Stimulated activated CD4-positive, alpha-beta T cell treated with anti-CD3 and anti-CD28 coated beads, Interleukin-15, amount 100 ng/mL, for 1 hour (primary cell): Measurements from ENCODE around the gene C14orf132.

Experiments used
- DNase-seq, 2 donors: peaks; one replicate each; pipeline ENCODE4 v3.0.0-alpha.2; 2020; ENCODE audit warnings: low read depth in 1 of 2, low spot score in 1 of 2

Gene C14orf132

DNA sequence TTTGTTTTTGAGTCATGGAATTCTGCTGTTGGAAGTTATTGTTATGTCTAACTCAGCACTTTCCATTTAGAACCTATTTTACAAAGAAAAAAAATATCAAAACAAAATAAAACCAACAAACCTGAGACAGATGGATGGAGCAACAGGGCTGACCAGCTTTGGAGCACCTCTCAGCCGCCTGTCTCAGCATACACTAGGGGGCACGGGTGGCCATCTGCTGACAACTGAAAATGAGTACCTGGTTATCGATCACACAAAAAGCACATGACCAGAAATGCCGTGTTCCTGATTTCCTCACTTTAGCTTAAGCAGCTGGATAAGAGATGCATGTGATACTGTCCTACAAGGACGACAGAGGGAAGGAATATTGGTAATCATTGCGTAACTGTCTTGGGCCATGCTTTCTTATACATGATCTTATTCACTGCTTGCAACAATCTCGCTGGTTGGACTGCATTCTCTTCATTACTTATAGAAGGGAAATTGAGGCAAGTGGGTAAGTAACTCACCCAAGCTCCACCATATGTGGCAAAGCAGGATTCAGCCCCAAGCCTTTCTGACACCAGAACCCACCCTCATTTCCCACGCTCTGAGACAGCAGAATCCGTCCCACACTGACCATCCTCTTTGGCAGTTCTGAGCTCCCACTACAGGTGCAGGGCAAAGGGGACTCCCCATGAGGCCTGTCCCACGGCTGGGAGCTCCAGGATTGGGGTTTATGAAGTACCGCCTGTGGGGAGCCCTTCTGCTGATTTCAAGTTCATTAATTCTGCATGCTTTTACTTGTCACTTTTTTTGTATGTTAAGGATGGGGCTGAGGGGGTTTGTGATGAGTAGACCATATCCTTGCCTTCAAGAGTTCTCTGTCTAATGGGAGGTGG lies 43.5 kb downstream of the C14orf132 start:
- no peak for DNase-seq

DNA sequence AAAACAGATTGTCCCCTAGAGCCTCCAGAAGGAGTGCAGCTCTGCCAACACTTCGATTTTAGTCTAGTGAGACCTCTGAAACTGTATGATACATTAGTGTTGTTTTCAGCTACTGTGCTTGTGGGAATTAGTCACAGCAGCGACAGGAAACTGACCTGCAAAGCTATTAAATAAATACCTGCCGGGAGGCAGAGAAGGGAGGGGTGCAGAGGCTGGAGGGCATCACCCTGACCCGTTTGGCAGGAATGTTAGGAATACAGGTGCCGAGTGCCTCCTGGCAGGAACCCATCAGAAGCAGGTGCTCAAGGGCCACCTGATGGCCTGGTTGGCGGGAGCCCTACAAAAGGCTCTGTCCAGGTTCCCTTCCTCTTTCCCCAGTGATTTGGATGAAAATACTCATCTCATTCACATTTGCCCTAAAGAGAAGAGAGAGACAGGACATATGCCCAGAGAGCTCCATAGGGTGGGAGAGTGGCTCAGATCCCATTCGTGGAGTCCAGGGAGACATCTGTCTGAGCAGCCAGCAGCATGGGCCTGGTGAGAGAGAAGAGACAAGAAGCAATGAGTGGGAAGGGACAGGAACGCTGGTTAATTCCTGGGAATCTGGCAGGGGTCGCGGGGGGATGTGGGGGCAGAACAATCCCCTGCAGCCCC lies 44.6 kb downstream of the C14orf132 start:
- DNase-seq = no peak

DNA sequence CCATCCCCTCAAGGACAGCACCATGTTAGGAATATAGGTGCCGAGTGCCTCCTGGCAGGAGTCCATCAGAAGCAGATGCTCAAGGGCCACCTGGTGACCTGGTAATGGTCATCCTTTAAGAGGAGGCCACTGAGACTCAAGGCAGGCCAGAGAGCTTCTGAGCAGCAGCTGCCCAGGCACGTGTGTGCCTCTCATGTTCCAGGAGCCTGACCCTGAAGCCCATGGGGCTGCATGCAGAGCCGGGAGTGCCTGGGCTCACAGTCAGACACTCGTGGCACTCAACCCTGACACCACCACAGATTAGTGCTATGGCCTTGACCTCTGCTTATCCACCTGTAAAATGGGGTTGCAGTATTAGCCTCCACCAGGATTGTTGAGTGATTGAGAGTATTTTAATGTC lies 45.6 kb downstream of the C14orf132 start:
- no peak for DNase-seq

- DNase-seq = no peak
Measured at GRCh38 chr14:96085369-96085768, 46.2 kb downstream of the C14orf132 start.

GRCh38 chr14:96086032-96086431 lies 46.9 kb downstream of the C14orf132 start:
- DNase-seq = no peak

DNA sequence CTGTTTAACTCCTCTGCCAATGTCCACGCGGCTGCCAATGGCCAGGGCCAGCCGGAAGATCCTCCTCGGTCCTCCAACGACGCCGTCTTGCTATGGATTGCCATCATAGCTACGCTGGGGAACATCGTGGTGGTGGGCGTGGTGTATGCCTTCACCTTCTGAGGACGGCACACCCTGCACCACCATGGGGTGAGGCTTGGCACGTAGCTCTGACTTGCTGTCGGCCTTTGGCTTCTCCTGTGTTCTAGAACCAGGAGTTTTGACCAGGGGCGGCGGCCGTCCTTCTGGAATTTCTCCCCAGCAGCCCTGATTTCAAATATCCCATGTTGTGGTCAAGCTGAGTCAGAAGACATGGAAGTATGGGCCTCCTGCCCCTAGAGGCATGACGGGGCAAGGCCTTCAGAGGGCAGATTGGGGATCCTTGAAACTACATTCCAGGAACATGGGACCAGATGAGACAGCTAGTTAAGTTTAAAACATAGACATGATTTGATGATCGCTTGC lies 47.5 kb downstream of the C14orf132 start:
- DNase-seq = no peak

GRCh38 chr14:96088074-96088473 lies 48.9 kb downstream of the C14orf132 start:
- DNase-seq = no peak

DNA sequence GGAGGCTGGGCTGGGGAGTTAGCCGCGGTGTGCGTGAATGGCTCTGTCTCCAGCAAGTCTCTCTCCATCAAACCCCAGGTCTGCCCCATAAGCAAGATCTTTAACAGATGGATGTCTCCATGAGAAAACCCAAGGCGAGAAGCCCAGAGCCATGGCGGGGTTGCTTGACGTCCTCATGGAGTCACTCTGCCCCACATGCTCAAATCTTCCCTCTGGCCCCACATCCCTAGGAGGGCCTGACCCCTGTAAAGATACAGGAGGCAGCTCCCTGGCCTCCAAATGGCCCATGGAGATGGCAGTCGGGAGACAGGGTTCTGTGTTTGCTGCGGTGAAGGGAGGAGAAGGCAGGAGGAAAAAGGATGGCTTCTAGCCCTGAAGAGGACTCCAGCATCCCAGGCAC lies 49.3 kb downstream of the C14orf132 start:
- no peak for DNase-seq

GRCh38 chr14:96088911-96089310 lies 49.7 kb downstream of the C14orf132 start:
- DNase-seq = no peak

- DNase-seq = no peak
Measured at GRCh38 chr14:96089401-96089800, 50.2 kb downstream of the C14orf132 start.

- no peak for DNase-seq
Measured at GRCh38 chr14:96090441-96091148, 51.4 kb downstream of the C14orf132 start.

GRCh38 chr14:96091149-96091693 lies 52.1 kb downstream of the C14orf132 start:
- DNase-seq = no peak

GRCh38 chr14:96091941-96092411 lies 52.8 kb downstream of the C14orf132 start:
- no peak for DNase-seq

- no peak for DNase-seq
Measured at GRCh38 chr14:96092936-96093335, 53.8 kb downstream of the C14orf132 start.

- no peak for DNase-seq
Measured at GRCh38 chr14:96094211-96094610, 55.0 kb downstream of the C14orf132 start.

DNA sequence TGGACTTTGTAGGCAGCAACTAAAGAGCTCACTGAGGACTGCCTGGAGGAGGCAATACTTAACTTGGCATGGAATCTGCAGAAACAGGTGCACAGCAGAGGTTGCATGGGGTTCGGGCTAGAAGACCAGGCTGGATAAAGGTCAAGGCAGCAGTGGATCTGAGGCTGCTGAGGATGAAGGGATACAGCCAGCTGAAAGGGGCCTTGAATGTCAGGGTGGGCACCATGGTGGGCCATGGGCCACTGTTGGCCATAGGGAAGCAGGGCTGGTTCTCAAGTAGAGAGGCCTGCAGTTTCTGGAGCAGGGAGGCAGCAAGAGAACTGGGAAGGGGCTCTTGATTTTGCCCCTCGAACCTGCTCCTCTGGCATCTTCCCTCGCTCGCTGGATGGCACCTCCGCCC lies 55.5 kb downstream of the C14orf132 start:
- no peak for DNase-seq

DNA sequence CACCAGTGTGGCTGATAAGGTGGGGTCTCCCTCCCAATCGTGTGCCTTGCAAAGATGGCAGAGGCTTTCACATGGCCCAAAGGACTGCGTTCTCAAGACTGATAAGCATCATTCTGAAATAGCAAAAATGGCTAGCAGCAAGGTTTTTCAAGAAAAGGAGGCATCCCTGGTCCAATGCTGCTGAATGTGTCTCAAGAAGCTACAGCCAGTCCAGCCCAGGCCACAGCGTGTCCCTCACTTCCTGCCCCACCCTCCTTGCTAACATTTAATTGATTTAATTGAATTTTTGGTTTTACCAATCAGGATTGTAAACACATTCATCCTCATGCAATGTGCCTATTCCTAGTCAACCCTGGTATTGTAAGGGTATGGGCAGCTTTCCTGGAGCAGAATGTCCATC lies 55.9 kb downstream of the C14orf132 start:
- no peak for DNase-seq

GRCh38 chr14:96095581-96096476 lies 56.7 kb downstream of the C14orf132 start:
- no peak for DNase-seq

DNA sequence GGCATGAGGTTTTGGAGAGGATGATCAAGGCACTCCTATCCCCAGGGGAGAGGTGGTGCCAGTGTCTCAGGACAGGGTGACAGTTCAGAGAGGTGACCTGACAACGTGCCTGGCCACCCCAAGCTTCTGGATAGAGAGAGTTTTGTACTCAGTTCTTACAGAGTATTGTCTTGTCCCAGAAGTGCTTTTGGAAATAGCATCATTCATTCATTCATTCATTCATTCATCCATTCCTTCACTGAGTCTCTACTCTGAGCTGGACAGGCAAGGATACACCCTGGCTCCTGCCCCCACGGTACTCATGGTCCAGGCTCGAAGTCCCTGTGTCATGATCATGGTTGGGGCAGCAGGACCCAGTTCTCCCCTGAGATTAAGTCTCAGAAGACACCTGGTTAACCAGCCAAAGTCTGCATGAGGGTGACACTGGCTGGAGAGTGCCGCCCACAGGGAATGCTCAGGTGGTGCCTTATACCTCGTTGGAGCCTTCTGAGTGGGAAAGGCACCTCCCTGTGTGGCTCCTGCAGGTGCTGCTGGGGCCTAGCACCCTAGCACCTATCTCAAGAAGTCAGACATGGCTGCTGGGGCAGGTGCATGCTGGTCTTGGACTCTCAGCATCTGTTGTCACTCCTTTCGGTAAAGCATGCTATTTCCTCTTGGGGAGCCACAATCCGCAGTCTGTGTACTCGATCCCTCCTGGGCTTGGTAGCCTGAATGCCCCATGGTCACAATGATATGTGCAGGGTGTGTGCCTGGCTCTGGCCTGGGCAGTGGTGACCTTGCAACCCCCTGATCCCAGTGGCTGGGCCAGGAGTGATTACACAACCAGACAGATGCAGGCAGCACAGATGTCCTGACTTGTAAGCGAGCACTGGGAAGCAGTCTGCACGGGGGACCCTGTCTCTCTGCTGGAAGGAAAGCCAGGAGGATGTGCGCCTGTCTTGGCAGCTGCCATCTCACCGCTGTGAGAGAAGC lies 57.8 kb downstream of the C14orf132 start:
- DNase-seq = no peak
